NCI-H2227 (cell line): ENCODE results near the gene CWC25.
"Not testable (repeated sequence)": the region's sequence is repeated elsewhere in the genome, so short reads cannot be mapped to it uniquely, and the experiment has no call there.

Experiments
- DNase-seq: peaks from one replicate; lab custom pipeline; 2025; ENCODE audit not compliant: unreplicated experiment; lab: John Stamatoyannopoulos, UW

The CWC25 gene

DNA sequence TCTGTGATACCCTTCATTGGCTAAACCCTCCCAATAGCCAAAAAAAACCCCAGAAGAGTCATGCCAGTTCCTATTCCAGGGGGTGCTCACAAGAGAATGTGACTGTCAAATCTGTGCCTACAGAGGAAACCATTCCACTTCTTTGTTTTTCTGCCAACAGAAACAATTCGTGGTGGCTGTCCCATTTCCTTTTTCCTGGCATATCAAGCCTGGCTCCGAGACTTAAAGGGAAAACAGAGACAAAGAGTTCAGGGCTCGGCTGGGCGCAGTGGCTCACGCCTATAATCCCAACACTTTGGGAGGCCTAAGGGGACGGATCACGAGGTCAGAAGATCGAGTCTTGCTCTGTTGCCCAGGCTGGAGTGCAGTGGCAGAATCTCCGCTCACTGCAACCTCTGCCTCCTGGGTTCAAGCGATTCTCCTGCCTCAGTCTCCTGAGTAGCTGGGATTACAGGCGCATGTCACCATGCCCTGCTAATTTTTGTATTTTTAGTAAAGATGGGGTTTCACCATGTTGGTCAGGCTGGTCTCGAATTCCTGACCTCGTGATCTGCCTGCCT, 34.9 kb downstream of the CWC25 start:
- DNase-seq: not testable (repeated sequence)

DNA sequence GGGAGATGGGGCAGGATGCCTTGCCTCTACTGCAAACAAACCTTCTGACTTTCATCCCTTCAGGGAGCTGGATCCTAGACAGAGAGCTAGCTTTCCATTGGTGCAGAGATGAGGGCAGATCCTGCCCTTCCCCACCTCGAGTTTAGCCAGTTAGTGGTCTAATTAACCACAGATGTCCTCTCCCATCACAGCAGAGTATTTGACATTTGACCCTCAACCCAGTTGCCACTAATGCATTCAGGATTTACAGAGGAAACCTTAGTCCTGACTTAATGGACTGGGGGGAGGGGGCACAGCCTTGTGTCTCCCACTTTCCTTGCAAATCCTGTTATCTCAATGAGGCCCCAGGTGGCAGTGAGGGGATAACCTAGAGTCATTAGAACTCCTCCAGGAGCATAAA, 35.9 kb downstream of the CWC25 start:
- peak; percentile 82 for DNase-seq

GRCh38 chr17:38787999-38788398, 37.1 kb downstream of the CWC25 start:
- not testable (repeated sequence) for DNase-seq

- no peak for DNase-seq
Measured at GRCh38 chr17:38786372-38786771, 38.7 kb downstream of the CWC25 start.

DNA sequence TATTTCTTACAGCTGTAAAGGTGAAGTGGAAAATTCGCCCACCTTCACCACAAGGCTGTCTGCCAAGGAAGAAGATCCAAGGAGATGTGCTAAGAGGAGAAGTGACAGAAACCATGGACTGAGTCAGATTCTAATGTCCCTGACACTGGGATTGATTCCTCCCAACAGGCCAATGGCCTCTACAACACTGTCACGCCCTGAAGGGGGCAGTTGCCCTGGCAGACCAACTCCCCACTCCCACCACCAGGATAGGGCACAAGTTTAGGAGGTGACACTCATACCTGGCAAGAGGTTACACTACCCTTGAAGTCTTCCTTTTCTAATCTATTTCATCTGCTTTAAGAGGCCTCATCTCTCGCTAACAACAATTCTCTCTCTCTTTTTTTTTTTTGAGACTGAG, 41.9 kb downstream of the CWC25 start:
- no peak for DNase-seq

DNA sequence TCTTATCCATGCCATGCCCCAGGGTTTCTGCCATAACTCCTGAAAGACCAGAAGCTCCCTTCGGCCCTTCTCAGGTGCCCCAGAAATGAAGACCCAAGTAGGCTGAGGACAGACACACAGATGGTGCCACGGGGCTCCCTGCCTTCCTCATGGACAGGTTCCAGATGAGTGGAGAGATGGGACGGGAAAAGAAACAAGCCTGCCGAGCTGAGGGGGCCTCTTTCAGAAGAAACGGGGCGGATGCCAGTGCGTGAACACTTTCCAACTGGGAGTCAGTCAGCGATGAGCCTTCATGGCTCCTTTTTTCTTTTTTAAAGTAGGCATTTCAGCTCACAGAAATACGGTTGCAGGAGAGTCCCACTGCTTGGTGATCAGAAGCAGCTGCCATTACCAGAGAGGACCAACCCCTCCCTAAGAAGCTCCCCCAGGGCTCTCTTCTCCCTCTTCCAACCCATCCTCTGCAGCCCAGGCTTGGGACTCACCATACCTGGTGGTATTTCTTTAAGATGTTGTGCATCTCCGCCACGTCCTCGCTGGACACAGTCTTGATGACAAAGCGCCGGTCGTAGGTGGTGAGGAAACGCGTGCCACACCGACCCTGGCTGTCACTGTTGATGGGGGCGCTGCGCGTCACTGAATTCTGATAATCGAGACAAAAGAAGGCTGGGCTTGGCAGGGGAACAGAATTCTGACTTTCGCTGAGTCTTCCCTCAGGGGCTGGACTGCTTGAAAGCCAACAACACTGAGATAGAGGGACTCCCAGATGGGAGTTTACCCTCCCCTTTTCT, 45.0 kb downstream of the CWC25 start:
- DNase-seq: no peak

DNA sequence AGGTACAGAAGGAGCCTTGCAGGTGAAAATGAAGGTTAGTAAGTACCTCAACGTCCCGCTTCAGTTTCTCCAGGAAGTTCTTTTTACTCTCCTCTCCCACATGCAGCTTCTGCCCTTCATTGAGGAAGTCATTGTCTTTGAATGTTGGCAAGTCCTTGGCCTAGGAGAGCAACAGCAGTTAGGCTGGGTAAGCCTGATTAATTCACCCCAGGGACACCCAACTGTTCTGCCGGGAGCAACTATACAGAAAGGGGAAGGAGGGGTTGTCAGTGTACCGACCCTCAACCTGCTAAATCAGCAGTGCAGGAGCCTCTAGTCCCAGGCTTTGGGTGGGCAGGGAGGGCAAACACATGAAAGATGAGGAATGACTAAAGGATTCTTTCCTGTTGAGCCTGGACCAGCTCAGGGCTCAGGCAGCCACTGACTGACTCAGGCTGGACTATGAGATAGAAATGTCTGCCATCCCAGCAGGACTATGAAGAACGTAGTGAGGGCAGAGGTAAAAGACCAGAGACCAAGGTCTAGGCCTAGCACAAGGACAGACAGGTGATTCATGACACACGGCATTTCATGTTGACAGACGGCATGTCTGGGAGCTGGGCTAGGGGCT, 47.4 kb downstream of the CWC25 start:
- DNase-seq: no peak

GRCh38 chr17:38773258-38773657, 51.9 kb downstream of the CWC25 start:
- no peak for DNase-seq

DNA sequence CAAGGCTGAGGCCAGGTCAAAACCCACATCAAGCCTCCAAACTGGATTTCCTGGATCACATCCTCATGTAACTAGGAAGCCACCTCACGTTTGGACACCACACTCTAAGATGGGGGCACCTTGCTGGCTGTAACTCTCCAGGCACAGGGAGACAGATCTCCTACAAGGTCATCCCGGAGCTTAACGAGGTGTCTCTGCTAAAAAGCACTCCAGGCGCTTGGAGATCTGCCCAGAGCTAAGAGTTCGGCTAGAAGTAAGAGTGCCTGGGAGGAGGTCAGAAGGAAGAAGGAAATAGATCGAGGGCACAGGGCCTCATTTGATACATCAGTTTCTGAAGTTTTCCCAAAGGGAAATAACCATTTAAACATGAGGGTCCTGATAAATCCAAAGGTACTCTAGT, 56.7 kb downstream of the CWC25 start:
- DNase-seq: no peak

DNA sequence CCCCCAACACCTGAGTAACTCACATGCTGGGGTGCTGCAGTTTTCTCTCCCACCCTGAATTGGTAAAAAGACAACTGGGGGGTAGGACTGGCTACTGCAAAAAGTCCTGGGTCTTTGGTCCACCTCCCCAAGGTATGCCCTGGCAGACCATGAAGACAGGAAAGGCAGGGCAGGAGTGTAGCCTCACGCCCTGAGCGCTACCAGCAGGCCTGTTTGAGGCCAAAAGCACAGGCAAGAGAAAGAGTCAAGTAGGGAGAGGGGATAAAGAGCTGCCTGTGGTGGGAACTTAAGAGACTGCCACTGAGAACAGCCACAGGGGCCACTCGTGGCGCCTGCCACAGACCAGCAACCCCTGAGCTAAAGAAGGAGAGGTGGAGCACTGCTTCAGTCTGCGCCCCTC, 58.8 kb downstream of the CWC25 start:
- no peak for DNase-seq

- no peak for DNase-seq
Measured at GRCh38 chr17:38762231-38762630, 62.9 kb downstream of the CWC25 start.

DNA sequence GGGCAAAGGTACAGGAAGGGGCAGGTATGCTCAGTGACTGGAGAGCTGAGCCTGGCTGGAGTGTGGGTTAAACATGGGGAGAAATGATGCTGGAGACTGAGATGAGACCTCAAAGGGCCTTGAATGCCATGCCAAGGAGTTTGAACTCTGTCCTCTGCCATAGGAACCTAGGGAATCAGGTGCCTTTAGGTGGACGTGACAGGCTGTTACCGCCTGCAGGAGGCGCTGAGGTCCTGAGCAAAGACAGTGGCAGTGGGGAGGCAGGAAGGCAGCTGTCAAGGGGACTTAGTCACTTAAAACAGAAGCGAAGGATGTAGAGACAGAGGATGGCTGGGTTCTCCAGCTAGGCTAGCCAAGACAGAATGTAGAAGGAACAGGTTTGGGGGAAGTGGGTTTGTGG, 63.5 kb downstream of the CWC25 start:
- DNase-seq: peak; percentile 36

- DNase-seq: no peak
Measured at GRCh38 chr17:38753071-38753506, 72.0 kb downstream of the CWC25 start.

DNA sequence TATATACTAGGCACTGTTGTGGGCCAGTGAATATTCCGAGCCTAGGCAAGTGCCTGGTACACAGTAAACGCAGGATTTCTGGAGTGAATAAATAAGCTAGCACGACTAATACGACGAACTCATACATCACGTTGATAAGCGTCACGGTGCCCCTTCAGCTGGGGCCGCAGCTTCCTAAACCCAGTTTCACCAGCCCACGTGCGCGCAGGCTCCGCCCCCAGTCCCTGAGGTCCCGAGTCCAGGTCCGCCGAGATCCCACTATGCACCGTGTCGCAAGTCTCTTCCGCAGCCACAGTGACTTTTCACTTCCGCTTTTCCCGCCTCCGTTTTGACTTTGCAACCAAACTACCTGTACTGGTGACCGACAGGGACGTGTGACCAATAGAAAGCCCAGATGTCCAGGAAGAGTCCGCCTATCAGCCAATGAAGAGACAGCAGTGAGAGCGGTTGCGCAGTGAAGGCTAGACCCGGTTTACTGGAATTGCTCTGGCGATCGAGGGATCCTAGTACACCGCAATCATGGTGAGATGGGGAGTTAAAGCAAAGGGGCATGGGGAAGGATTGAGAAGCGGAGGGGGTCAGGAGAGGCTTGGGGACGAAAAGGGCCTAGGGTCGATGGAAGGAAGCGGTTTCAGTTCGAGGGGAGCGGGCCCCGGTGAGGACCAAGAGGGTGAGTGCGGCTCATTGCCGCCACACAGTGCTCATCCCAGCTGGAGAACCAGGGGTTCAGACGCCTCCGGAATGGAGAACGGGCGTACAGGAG, 72.6 kb downstream of the CWC25 start, which contains the start of gene PSMB3:
Gene PSMB3 (plus strand): TSS at position 434 of the 763 bp plus-strand sequence. CDS start 86 bp downstream, at position 520.
- DNase-seq: peak; percentile 99

- DNase-seq: peak; percentile 94
Measured at GRCh38 chr17:38751808-38752307, 73.3 kb downstream of the CWC25 start.

GRCh38 chr17:38751144-38751807, 73.8 kb downstream of the CWC25 start:
- peak; percentile 76 for DNase-seq
